HG03060 (cell line): ENCODE measurements around the gene CSGALNACT2.
"Not testable (repeated sequence)": the region's sequence is repeated elsewhere in the genome, so short reads cannot be mapped to it uniquely, and the experiment has no call there.

Experiments
- ATAC-seq: cut with Tn5 transposase; IDR thresholded peaks from one replicate; pipeline ENCODE4 v1.9.1; 2021; ENCODE audit warnings: low read depth, moderate number of reproducible peaks; ENCODE audit not compliant: unreplicated experiment

Gene CSGALNACT2

GRCh38 chr10:43173120-43173519, 34.9 kb downstream of the CSGALNACT2 start:
- no peak for ATAC-seq

GRCh38 chr10:43174969-43175368, 36.7 kb downstream of the CSGALNACT2 start:
- no peak for ATAC-seq

DNA sequence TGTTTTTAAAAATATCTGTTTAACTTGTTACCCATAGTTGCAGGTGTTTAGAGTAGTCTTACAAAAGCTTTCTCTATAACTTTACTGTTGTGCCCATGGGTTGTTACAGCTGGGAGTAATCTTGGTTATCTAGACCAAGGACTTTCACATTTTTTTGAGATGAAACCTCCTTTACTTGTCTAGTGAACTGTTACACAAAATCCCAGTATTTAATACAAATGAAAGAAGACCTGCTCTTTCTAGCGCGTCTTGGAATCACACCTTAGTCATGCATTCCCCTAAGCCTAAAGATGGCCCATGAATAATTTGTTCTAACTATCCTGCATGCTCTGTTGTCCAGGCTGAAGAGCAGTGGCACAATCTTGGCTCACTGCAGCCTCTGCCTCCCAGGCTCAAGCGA, 38.0 kb downstream of the CSGALNACT2 start:
- ATAC-seq = no peak

GRCh38 chr10:43177595-43177994, 39.4 kb downstream of the CSGALNACT2 start:
- ATAC-seq = no peak

- no peak for ATAC-seq
Measured at GRCh38 chr10:43181146-43181545, 42.9 kb downstream of the CSGALNACT2 start.

DNA sequence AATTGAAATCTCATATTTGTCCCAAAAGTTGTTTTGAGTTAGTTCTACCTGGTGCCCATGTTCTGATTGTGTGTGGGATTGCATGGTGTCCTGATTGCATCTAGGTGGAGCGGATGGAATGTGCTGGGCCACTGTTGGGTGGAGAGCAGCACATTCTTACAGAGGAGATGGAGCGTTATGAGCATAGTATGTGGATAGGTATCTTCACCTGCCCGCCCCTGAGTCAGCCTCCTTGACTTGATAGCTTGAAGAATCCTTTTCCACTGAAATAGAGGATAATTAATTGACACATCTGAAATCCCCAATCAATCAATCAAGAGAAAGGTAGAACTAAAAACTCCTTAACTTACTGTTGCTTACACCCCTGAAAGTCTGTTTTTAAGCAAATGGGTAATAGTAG, 45.5 kb downstream of the CSGALNACT2 start:
- ATAC-seq = not testable (repeated sequence)

- ATAC-seq = no peak
Measured at GRCh38 chr10:43186150-43186549, 47.9 kb downstream of the CSGALNACT2 start.

DNA sequence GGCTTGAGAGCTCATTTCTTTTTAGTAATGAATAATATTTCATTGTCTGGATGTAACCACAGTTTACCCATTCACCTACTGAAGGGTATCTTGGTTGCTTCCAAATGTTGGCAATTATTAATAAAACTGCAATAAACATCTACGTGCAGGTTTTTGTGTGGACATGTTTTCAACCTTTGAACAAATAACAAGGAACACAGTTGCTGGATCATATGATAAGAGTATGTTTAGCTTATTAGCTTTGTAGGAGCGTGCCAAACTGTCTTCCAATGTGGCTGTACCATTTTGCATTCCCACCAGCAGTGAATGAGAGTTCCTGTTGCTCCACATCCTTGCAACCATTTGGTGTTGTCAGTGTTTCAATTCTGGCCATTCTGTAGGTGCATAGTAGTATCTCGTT, 49.0 kb downstream of the CSGALNACT2 start:
- ATAC-seq = no peak

DNA sequence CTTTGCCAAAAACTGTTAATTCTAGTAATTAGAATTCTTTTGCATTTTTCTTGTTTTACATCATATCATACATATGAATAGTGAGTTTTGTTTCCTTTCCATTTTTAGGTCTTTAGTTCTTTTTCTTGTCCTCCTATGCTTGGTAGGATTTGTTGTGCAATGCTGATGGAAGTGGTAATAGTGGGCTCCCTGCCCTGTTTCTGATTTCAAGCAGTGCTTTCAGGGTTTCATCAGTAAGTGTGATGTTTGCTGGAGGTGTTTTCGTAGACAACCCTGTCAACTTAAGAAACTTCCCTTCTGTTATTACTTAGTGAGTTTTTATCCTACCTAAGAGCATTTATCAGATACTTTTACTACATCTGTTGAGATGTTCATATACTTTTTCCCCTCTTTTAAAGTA, 50.5 kb downstream of the CSGALNACT2 start:
- ATAC-seq = no peak

GRCh38 chr10:43190289-43190688, 52.0 kb downstream of the CSGALNACT2 start:
- no peak for ATAC-seq

GRCh38 chr10:43190775-43191174, 52.5 kb downstream of the CSGALNACT2 start:
- ATAC-seq = no peak

- no peak for ATAC-seq
Measured at GRCh38 chr10:43192884-43193283, 54.6 kb downstream of the CSGALNACT2 start.

GRCh38 chr10:43193496-43194080, 55.3 kb downstream of the CSGALNACT2 start:
- ATAC-seq = no peak

DNA sequence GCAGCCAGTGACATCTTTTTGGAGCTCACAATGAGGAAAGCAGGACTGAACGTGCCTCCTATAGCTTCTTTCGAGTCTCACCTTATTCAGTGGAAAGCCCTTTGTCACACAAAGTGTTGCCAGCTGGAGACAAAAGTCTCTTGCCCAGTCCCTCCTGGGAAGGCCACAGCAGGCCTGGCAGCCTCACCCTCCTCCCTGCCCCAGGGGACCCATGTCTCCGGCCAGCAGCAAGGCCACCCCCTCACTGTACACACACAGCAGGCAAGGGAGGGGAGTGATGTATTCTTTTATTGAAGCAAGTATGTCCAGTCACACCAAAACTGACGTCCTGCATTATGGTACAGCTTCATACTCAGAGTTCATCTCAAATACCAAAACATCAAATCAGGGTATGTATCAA, 56.0 kb downstream of the CSGALNACT2 start:
- ATAC-seq = no peak

- no peak for ATAC-seq
Measured at GRCh38 chr10:43194859-43195258, 56.6 kb downstream of the CSGALNACT2 start.

DNA sequence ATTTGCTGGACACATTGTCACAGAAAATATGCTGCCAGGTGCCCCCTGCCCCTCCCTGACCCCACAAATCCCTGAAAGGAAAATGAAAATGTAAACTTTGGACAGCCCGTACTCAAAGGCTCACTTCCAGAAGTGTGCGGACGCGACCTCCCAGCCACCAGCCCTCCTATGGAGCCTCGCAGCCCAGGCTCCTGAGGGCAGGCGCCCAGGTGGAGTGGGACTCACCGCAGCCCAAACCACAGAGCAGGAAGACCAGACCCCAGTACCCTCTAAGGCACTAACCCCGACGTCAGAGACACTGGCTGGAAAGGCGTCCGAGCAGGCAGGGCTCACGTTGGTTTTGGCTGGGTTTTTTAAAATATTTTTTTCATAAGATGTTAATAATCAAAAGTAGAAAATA, 57.3 kb downstream of the CSGALNACT2 start:
- no peak for ATAC-seq

- ATAC-seq = no peak
Measured at GRCh38 chr10:43196131-43196980, 58.1 kb downstream of the CSGALNACT2 start.

- no peak for ATAC-seq
Measured at GRCh38 chr10:43196981-43197833, 59.0 kb downstream of the CSGALNACT2 start.

- no peak for ATAC-seq
Measured at GRCh38 chr10:43197834-43198681, 59.8 kb downstream of the CSGALNACT2 start.

DNA sequence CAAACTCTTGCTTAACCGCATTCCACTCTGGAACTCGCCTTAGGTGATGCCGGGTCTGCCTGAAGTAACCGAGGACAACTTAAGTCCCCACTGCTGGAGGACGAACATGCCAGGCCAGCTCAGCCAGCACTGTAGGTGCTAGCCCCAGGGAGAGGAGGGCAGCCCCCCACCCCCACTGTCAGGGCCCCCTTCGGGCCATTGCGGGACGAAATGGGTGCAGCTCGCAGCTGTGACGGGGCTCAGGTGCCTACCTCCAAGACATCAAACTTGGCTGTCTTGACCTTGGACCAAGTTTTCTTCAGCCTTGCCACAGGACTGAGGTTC, 60.4 kb downstream of the CSGALNACT2 start:
- no peak for ATAC-seq
